Stomach (tissue), 9 donors: Measurements from ENCODE around the gene MLEC. TPM values are rescaled to one million over a fixed set of nuclear protein-coding genes. Genes with fewer than 3 reads are reported as not detected.

ENCODE experiments used
- DNase-seq, 2 donors: peaks; one replicate each; pipeline versions ENCODE4 v3.0.0 to v3.0.0-alpha.2; 2013 to 2019
- H3K27ac ChIP-seq, 5 donors: fragments of 200-600 bp in 4 of 5; sonication (generic) in 4 of 5; one replicate each; pipeline ENCODE4 v1.5.1; 2013 to 2019; ENCODE audit warnings: mild to moderate bottlenecking in 1 of 5, moderate library complexity in 1 of 5
- H3K27me3 ChIP-seq, 3 donors: fragments of 200-600 bp; sonication (generic); one replicate each; pipeline ENCODE4 v1.5.1; 2017 to 2019; ENCODE audit warnings: mixed run types in 1 of 3
- H3K36me3 ChIP-seq, 4 donors: fragments of 200-600 bp; sonication (generic); 1 replicate in 3 of 4; 2 replicates in 1 of 4; pipeline ENCODE4 v1.5.1; 2016 to 2019
- H3K4me1 ChIP-seq, 4 donors: fragments of 200-600 bp; sonication (generic); one replicate each; pipeline ENCODE4 v1.5.1; 2016 to 2019
- H3K4me3 ChIP-seq, 4 donors: fragments of 200-600 bp; sonication (generic) in 3 of 4; one replicate each; pipeline ENCODE4 v1.5.1; 2016 to 2019; ENCODE audit warnings: mild to moderate bottlenecking in 1 of 4
- H3K9me3 ChIP-seq, 4 donors: fragments of 200-600 bp; sonication (generic); one replicate each; pipeline ENCODE4 v1.5.1; 2016 to 2019
- CTCF ChIP-seq, 7 experiments: fragments of 450-650 bp in 4 of 7; fragments of 200-600 bp in 3 of 7; sonication (generic) in 3 of 7; IDR thresholded peaks; one replicate each; pipeline ENCODE4 v1.5.1; 2016 to 2019; ENCODE audit warnings: antibody characterized with exemption in 7 of 7, control low read depth in 2 of 7, mild to moderate bottlenecking in 1 of 7
- EP300 ChIP-seq: sonication (generic); formaldehyde crosslinking; IDR thresholded peaks from one replicate; pipeline ENCODE4 v1.6.1; 2017; ENCODE audit warnings: antibody characterized with exemption
- POLR2A ChIP-seq, 4 donors: fragments of 450-650 bp; IDR thresholded peaks; one replicate each; pipeline ENCODE4 v1.6.1; 2016; ENCODE audit warnings: antibody characterized with exemption in 4 of 4, control low read depth in 2 of 4, mild to moderate bottlenecking in 1 of 4, moderate library complexity in 1 of 4
- POLR2AphosphoS5 ChIP-seq, 3 donors: sonication (generic); formaldehyde crosslinking; IDR thresholded peaks; one replicate each; pipeline ENCODE4 v1.6.1; 2016; ENCODE audit warnings: antibody characterized with exemption in 3 of 3
- WGBS, 5 donors: extraction: QIAGEN DNeasy Blood & Tissue Kit in 3 of 5; methylation state at CpG; one replicate each; pipeline versions ENCODE4 v1.1.5 to v1.1.7; 2013 to 2018; 5-methylcytosine and 5-hydroxymethylcytosine counted together
- intact Hi-C: fragments of 100-400 bp; cut with DNase I; formaldehyde crosslinking; loops from one replicate; pipeline ENCODE4 v1.15.1; 2023; ENCODE audit warnings: low total_unique reads
- polyA plus RNA-seq, 3 donors: library from polyadenylated mRNA; stranded (reverse); fragments of 200-250 nt; gene quantifications; one replicate each; pipeline ENCODE4 v1.2.3, GENCODE V29; 2013
- total RNA-seq, 5 donors: library from RNA; depleted of rRNA; stranded (reverse); fragments of >200 nt; gene quantifications; one replicate each; pipeline versions ENCODE4 v1.1.0 to v1.2.3, GENCODE V29; 2014 to 2016
- donor health status: healthy with polysubstance abuse.
- donor health status: Bipolar disorder and iron deficiency.
- donor health status: healthy.

MLEC gene
- total and polyA plus RNA-seq, 8 donors = 15.1 to 1,695 (median 45.0) TPM

GRCh38 chr12:120739031-120739762, 52.2 kb downstream of the MLEC start:
- no peak for TF ChIP-seq CTCF (IDR thresholded peaks at IDR 0.05)
- WGBS, 5 donors = 92 to 95% (median 94%) methylated on average over 30 to 38 of the region's 38 CpGs
- H3K4me3 ChIP-seq = no peak overlapping the region
- intact Hi-C loops = no loop called here
- H3K27me3 ChIP-seq = no peaks in the 10 kb centered on the region
- no peak overlapping the region for H3K27ac ChIP-seq
- H3K9me3 ChIP-seq = no peaks in the 10 kb centered on the region
- no peaks in the 10 kb centered on the region for H3K4me1 ChIP-seq
- no peak for DNase-seq
- peaks cover 0 to 52% (median 40%) of the 10 kb centered on the region in 4 donors for H3K36me3 ChIP-seq

- Histone ChIP-seq H3K4me3 (no peak overlapping the region), H3K9me3 (no peaks in the 10 kb centered on the region), H3K36me3 (peaks cover 0 to 46% (median 40%) of the 10 kb centered on the region in 4 donors), H3K27ac (no peak overlapping the region), H3K27me3 (no peaks in the 10 kb centered on the region), H3K4me1 (no peaks in the 10 kb centered on the region)
- TF ChIP-seq POLR2AphosphoS5 (IDR thresholded peaks at IDR 0.05) = no peak
- TF ChIP-seq CTCF (IDR thresholded peaks at IDR 0.05) = no peak
- TF ChIP-seq POLR2A (IDR thresholded peaks at IDR 0.05) = no peak
- intact Hi-C loops = no loop called here
- no peak for DNase-seq
- 78 to 90% (median 86%) methylated on average over 13 to 16 of the region's 16 CpGs for WGBS, 5 donors
These were observed 53.1 kb downstream of the MLEC start for GRCh38 chr12:120739821-120740613.

DNA sequence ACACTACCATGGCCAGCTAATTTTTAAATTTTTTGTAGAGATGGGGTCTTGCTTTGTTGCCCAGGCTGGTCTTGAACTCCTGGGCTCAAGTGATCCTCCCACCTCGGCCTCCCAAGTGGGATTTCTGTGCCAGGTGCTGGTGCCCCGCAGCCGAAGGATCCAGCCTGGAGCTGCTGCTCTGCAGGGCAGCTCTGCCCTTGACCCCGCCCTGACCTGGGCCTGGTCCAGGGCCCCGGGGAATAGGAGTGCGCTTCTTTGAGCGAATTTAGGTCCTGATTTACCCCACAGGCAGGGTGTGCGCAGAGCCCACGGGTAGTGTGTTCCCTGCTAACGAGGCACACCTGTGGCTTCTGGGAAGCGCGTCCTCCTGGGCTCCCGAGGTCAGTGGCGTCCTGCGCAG, 53.9 kb downstream of the MLEC start:
- Histone ChIP-seq H3K36me3 (peaks cover 0 to 42% (median 40%) of the 10 kb centered on the region in 4 donors), H3K4me3 (no peak overlapping the region), H3K9me3 (no peaks in the 10 kb centered on the region), H3K27ac (no peak overlapping the region), H3K4me1 (no peaks in the 10 kb centered on the region), H3K27me3 (no peaks in the 10 kb centered on the region)
- DNase-seq = no peak
- intact Hi-C loops = no loop called here
- TF ChIP-seq CTCF (IDR thresholded peaks at IDR 0.05) (no peak), EP300 (no peak), POLR2AphosphoS5 (IDR thresholded peaks at IDR 0.05) (no peak), POLR2A (IDR thresholded peaks at IDR 0.05) (no peak)
- 86 to 91% (median 89%) methylated on average over 10 to 15 of the region's 15 CpGs for WGBS, 5 donors

- intact Hi-C loops = no loop called here
- 78 to 89% (median 85%) methylated on average over 16 to 33 of the region's 33 CpGs for WGBS, 5 donors
- Histone ChIP-seq H3K36me3 (peaks cover 0 to 37% (median 35%) of the 10 kb centered on the region in 4 donors), H3K4me1 (no peaks in the 10 kb centered on the region), H3K9me3 (no peaks in the 10 kb centered on the region), H3K4me3 (no peak overlapping the region), H3K27ac (no peak overlapping the region), H3K27me3 (no peaks in the 10 kb centered on the region)
- TF ChIP-seq POLR2A (IDR thresholded peaks at IDR 0.05) = no peak
- TF ChIP-seq POLR2AphosphoS5 (IDR thresholded peaks at IDR 0.05) = no peak
- no peak for TF ChIP-seq CTCF (IDR thresholded peaks at IDR 0.05)
- no peak for TF ChIP-seq EP300
- DNase-seq = peak in 1 of 2 donors; percentile 54
These were observed 54.8 kb downstream of the MLEC start for GRCh38 chr12:120741476-120742421.
